Muscle layer of colon (tissue), 2 donors: ENCODE data around the gene KRTAP15-1.

Source experiments
- H3K27ac ChIP-seq: one replicate; pipeline ENCODE4 v1.7.0; 2013; ENCODE audit warnings: low read depth, mild to moderate bottlenecking, low read length, moderate library complexity
- H3K27me3 ChIP-seq, 2 donors: one replicate each; pipeline ENCODE4 v1.7.0; 2013; ENCODE audit warnings: low read length in 2 of 2, mild to moderate bottlenecking in 2 of 2; ENCODE audit not compliant: insufficient read depth in 2 of 2, control insufficient read depth in 1 of 2
- H3K36me3 ChIP-seq: one replicate; pipeline ENCODE4 v1.7.0; 2013; ENCODE audit warnings: mild to moderate bottlenecking, low read length; ENCODE audit not compliant: insufficient read depth
- H3K4me1 ChIP-seq: one replicate; pipeline ENCODE4 v1.7.0; 2013; ENCODE audit warnings: mild to moderate bottlenecking, low read length; ENCODE audit not compliant: insufficient read depth
- H3K4me3 ChIP-seq, 2 donors: one replicate each; pipeline ENCODE4 v1.7.0; 2013; ENCODE audit warnings: low read length in 2 of 2, low read depth in 1 of 2, mild to moderate bottlenecking in 1 of 2, moderate library complexity in 1 of 2
- H3K9ac ChIP-seq: one replicate; pipeline ENCODE4 v1.7.0; 2013; ENCODE audit warnings: low read length
- H3K9me3 ChIP-seq: one replicate; pipeline ENCODE4 v1.7.0; 2013; ENCODE audit warnings: mild to moderate bottlenecking, low read length
- donor health status: abdominal sarcoma.
- donor health status: Adenocarcinoma of cecum.

Gene KRTAP15-1

GRCh38 chr21:30444204-30444603 lies 4.1 kb downstream of the KRTAP15-1 start:
- Histone ChIP-seq H3K36me3 (no peaks in the 10 kb centered on the region), H3K4me1 (no peaks in the 10 kb centered on the region), H3K9ac (no peak overlapping the region), H3K9me3 (no peaks in the 10 kb centered on the region), H3K27ac (no peak overlapping the region), H3K27me3 (no peaks in the 10 kb centered on the region), H3K4me3 (no peak overlapping the region)

- H3K9me3 ChIP-seq = no peaks in the 10 kb centered on the region
- no peak overlapping the region for H3K9ac ChIP-seq
- no peaks in the 10 kb centered on the region for H3K27me3 ChIP-seq
- H3K4me3 ChIP-seq = no peak overlapping the region
- no peaks in the 10 kb centered on the region for H3K4me1 ChIP-seq
- H3K27ac ChIP-seq = no peak overlapping the region
- H3K36me3 ChIP-seq = no peaks in the 10 kb centered on the region
Measured at GRCh38 chr21:30447056-30447455, 7.0 kb downstream of the KRTAP15-1 start.

- no peak overlapping the region for H3K27ac ChIP-seq
Measured at GRCh38 chr21:30448514-30448913, 8.4 kb downstream of the KRTAP15-1 start.

GRCh38 chr21:30463713-30464112 lies 23.6 kb downstream of the KRTAP15-1 start:
- no peak overlapping the region for H3K4me3 ChIP-seq
- H3K9me3 ChIP-seq = no peaks in the 10 kb centered on the region
- H3K36me3 ChIP-seq = no peaks in the 10 kb centered on the region
- no peaks in the 10 kb centered on the region for H3K4me1 ChIP-seq
- H3K9ac ChIP-seq = no peak overlapping the region
- H3K27me3 ChIP-seq = no peaks in the 10 kb centered on the region
- no peak overlapping the region for H3K27ac ChIP-seq

More at GRCh38 chr21:30448514-30448913, 8.4 kb downstream of the KRTAP15-1 start:
- no peak overlapping the region for H3K4me3 ChIP-seq
- H3K36me3 ChIP-seq = no peaks in the 10 kb centered on the region
- no peaks in the 10 kb centered on the region for H3K4me1 ChIP-seq
- no peak overlapping the region for H3K9ac ChIP-seq
- H3K9me3 ChIP-seq = no peaks in the 10 kb centered on the region
- no peaks in the 10 kb centered on the region for H3K27me3 ChIP-seq

GRCh38 chr21:30468900-30469714 lies 29.0 kb downstream of the KRTAP15-1 start:
- Histone ChIP-seq H3K27ac (no peak overlapping the region), H3K36me3 (no peaks in the 10 kb centered on the region), H3K9ac (no peak overlapping the region), H3K4me3 (no peak overlapping the region), H3K9me3 (no peaks in the 10 kb centered on the region), H3K4me1 (no peaks in the 10 kb centered on the region), H3K27me3 (no peaks in the 10 kb centered on the region)

GRCh38 chr21:30478004-30478403 lies 37.9 kb downstream of the KRTAP15-1 start:
- Histone ChIP-seq H3K4me3 (no peak overlapping the region), H3K9me3 (no peaks in the 10 kb centered on the region), H3K36me3 (no peaks in the 10 kb centered on the region), H3K27ac (no peak overlapping the region), H3K4me1 (no peaks in the 10 kb centered on the region), H3K9ac (no peak overlapping the region), H3K27me3 (no peaks in the 10 kb centered on the region)

GRCh38 chr21:30479259-30479658 lies 39.2 kb downstream of the KRTAP15-1 start:
- no peaks in the 10 kb centered on the region for H3K4me1 ChIP-seq
- no peaks in the 10 kb centered on the region for H3K36me3 ChIP-seq
- no peak overlapping the region for H3K9ac ChIP-seq
- no peaks in the 10 kb centered on the region for H3K9me3 ChIP-seq
- H3K4me3 ChIP-seq = no peak overlapping the region
- no peak overlapping the region for H3K27ac ChIP-seq
- H3K27me3 ChIP-seq = no peaks in the 10 kb centered on the region

- no peak within 1 kb of the TSS for H3K9ac ChIP-seq
- H3K27ac ChIP-seq = no peak within 1 kb of the TSS
- H3K4me3 ChIP-seq = no peak within 1 kb of the TSS
- H3K36me3 ChIP-seq = no peaks in the 10 kb centered on the region
- no peaks in the 10 kb centered on the region for H3K9me3 ChIP-seq
- no peaks in the 10 kb centered on the region for H3K4me1 ChIP-seq
- H3K27me3 ChIP-seq = no peaks in the 10 kb centered on the region
Measured at GRCh38 chr21:30480145-30480544, 40.1 kb downstream of the KRTAP15-1 start, which contains the start of gene KRTAP19-1. Gene KRTAP19-1 (minus strand): TSS chr21:30480367. CDS start chr21:30480317, 50 bp downstream.

GRCh38 chr21:30482130-30482529 lies 42.1 kb downstream of the KRTAP15-1 start:
- no peaks in the 10 kb centered on the region for H3K36me3 ChIP-seq
- H3K27ac ChIP-seq = no peak overlapping the region
- no peaks in the 10 kb centered on the region for H3K9me3 ChIP-seq
- no peaks in the 10 kb centered on the region for H3K27me3 ChIP-seq
- H3K9ac ChIP-seq = no peak overlapping the region
- no peak overlapping the region for H3K4me3 ChIP-seq
- H3K4me1 ChIP-seq = no peaks in the 10 kb centered on the region

GRCh38 chr21:30486180-30486579 lies 46.1 kb downstream of the KRTAP15-1 start:
- H3K4me3 ChIP-seq = no peak overlapping the region
- H3K4me1 ChIP-seq = no peaks in the 10 kb centered on the region
- no peaks in the 10 kb centered on the region for H3K27me3 ChIP-seq
- no peak overlapping the region for H3K27ac ChIP-seq
- H3K9me3 ChIP-seq = no peaks in the 10 kb centered on the region
- no peaks in the 10 kb centered on the region for H3K36me3 ChIP-seq
- H3K9ac ChIP-seq = no peak overlapping the region

- Histone ChIP-seq H3K9ac (no peak within 1 kb of the TSS), H3K4me1 (no peaks in the 10 kb centered on the region), H3K9me3 (no peaks in the 10 kb centered on the region), H3K36me3 (no peaks in the 10 kb centered on the region), H3K4me3 (no peak within 1 kb of the TSS), H3K27ac (no peak within 1 kb of the TSS), H3K27me3 (no peaks in the 10 kb centered on the region)
Measured at GRCh38 chr21:30487336-30487735, 47.3 kb downstream of the KRTAP15-1 start, which contains the start of gene KRTAP19-2. Gene KRTAP19-2 (minus strand): TSS chr21:30487436. CDS start chr21:30487348, 88 bp downstream.
